ENCODE results near the gene DACH2. TPM values are rescaled to one million over a fixed set of nuclear protein-coding genes. Genes with fewer than 3 reads are reported as not detected.
A peak's percentile ranks its signal among the peaks of the same experiment; 100 is the strongest.

The DACH2 gene
- total RNA-seq, 6 donors from 2014 or later, result not detected

DNA sequence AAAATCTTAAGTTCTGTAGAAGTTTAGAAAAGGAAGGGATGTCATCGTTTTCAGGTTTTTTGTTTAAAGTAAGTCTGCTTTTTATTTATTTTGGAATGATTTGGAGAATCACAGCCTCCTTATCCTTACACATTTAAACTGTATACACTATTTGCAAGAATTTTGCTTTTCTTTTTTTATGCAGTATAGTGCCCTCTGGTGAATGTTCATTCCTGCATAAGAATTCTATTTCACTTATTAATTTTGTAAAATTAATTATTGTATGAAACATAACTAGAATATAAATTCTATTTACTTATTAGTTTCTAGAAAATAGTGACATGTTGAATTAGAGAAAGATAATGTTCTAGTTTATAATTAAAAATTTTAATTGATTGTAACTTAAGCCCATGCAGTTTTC lies 44.6 kb downstream of the DACH2 start:
- Histone ChIP-seq H3K4me1 (no peaks in the 10 kb centered on the region), H3K4me3 (no peak overlapping the region), H3K27me3 (no peaks in the 10 kb centered on the region), H3K27ac (no peak overlapping the region), H3K36me3 (no peaks in the 10 kb centered on the region), H3K9me3 (no peaks in the 10 kb centered on the region)
- WGBS, 2 donors, result 52 to 68% methylated on average over 1 of the region's 1 CpG
- TF ChIP-seq, protein P1, sequence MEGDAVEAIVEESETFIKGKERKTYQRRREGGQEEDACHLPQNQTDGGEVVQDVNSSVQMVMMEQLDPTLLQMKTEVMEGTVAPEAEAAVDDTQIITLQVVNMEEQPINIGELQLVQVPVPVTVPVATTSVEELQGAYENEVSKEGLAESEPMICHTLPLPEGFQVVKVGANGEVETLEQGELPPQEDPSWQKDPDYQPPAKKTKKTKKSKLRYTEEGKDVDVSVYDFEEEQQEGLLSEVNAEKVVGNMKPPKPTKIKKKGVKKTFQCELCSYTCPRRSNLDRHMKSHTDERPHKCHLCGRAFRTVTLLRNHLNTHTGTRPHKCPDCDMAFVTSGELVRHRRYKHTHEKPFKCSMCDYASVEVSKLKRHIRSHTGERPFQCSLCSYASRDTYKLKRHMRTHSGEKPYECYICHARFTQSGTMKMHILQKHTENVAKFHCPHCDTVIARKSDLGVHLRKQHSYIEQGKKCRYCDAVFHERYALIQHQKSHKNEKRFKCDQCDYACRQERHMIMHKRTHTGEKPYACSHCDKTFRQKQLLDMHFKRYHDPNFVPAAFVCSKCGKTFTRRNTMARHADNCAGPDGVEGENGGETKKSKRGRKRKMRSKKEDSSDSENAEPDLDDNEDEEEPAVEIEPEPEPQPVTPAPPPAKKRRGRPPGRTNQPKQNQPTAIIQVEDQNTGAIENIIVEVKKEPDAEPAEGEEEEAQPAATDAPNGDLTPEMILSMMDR (IDR thresholded peaks at IDR 0.05), result no peak
- TF ChIP-seq POLR2AphosphoS5 (IDR thresholded peaks at IDR 0.05), result no peak
- no peak for TF ChIP-seq POLR2A (IDR thresholded peaks at IDR 0.05)
- no peak for TF ChIP-seq EP300 (IDR thresholded peaks at IDR 0.05)
- DNase-seq, result no peak
- no peak for ATAC-seq (ENCODE audit: low FRiP score in 2 of 2)

- TF ChIP-seq POLR2AphosphoS5 (IDR thresholded peaks at IDR 0.05), result no peak
- Histone ChIP-seq H3K4me1 (no peaks in the 10 kb centered on the region), H3K4me3 (no peak overlapping the region), H3K27me3 (no peaks in the 10 kb centered on the region), H3K9me3 (no peaks in the 10 kb centered on the region), H3K36me3 (no peaks in the 10 kb centered on the region), H3K27ac (no peak overlapping the region)
- 90% methylated on average over 6 of the region's 6 CpGs; no CpG with 5 or more reads in 1 of the 2 donors for WGBS, 2 donors
- no peak for ATAC-seq (ENCODE audit: low FRiP score in 2 of 2)
- DNase-seq, result peak in 1 of 2 donors; percentile 9
Observed at GRCh38 chrX:86194758-86195157, 46.5 kb downstream of the DACH2 start.

DNA sequence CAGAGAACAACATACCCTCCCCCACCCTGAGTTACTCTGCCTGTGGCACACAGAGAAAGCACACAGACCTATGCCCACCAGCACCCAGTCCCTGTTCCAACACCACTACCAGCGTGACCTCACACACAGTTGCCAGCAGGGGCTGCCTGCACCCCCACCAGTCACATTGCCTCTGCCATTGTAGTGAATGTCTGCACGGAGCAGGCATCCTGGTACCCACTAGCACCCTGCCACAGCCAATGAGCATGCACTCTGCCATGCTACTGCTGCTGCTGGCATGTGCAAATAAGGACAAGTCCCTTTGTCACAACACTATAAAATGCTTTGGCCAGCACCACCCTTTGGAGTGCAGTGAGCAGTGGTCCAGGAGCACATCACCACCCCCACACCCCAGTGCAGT lies 47.1 kb downstream of the DACH2 start:
- DNase-seq (no peak), ATAC-seq (ENCODE audit: low FRiP score in 2 of 2) (no peak)
- Histone ChIP-seq H3K4me3 (no peak overlapping the region), H3K36me3 (no peaks in the 10 kb centered on the region), H3K27me3 (no peaks in the 10 kb centered on the region), H3K4me1 (no peaks in the 10 kb centered on the region), H3K9me3 (no peaks in the 10 kb centered on the region), H3K27ac (no peak overlapping the region)
- TF ChIP-seq POLR2A (IDR thresholded peaks at IDR 0.05), result no peak
- TF ChIP-seq POLR2AphosphoS5 (IDR thresholded peaks at IDR 0.05), result no peak
- no peak for TF ChIP-seq EP300 (IDR thresholded peaks at IDR 0.05)
- TF ChIP-seq, protein P1 (IDR thresholded peaks at IDR 0.05), result no peak
- 85 to 100% methylated on average over 2 of the region's 2 CpGs for WGBS, 2 donors

DNA sequence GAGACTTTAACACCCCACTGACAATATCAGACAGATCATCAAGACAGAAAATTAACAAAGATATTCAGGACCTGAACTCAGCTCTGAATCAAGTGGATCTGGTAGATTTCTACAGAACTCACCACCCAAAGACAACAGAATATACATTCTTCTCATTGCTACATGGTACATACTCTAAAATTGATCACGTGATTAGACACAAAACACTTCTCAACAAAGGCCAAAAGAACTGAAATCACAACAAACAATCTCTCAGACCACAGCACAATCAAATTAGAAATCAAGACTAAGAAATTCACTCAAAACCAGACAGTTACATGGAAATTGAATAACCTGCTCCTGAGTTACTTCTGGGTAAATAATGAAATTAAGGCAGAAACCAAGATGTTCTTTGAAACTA lies 49.6 kb downstream of the DACH2 start:
- DNase-seq (no peak), ATAC-seq (ENCODE audit: low FRiP score in 2 of 2) (no peak)
- Histone ChIP-seq H3K27me3 (no peaks in the 10 kb centered on the region), H3K4me1 (no peaks in the 10 kb centered on the region), H3K36me3 (no peaks in the 10 kb centered on the region), H3K9me3 (no peaks in the 10 kb centered on the region), H3K4me3 (no peak overlapping the region), H3K27ac (no peak overlapping the region)
- WGBS, 2 donors, result 52 to 100% methylated on average over 1 of the region's 1 CpG
- TF ChIP-seq POLR2A (IDR thresholded peaks at IDR 0.05), result no peak
- TF ChIP-seq, protein P1 (IDR thresholded peaks at IDR 0.05), result no peak
- TF ChIP-seq EP300 (IDR thresholded peaks at IDR 0.05), result no peak
- no peak for TF ChIP-seq POLR2AphosphoS5 (IDR thresholded peaks at IDR 0.05)

- Histone ChIP-seq H3K27ac (no peak overlapping the region), H3K27me3 (no peaks in the 10 kb centered on the region), H3K9me3 (no peaks in the 10 kb centered on the region), H3K36me3 (no peaks in the 10 kb centered on the region), H3K4me1 (no peaks in the 10 kb centered on the region), H3K4me3 (no peak overlapping the region)
- TF ChIP-seq EP300 (IDR thresholded peaks at IDR 0.05) (no peak), POLR2AphosphoS5 (IDR thresholded peaks at IDR 0.05) (no peak), POLR2A (IDR thresholded peaks at IDR 0.05) (no peak)
- TF ChIP-seq, protein P1 (IDR thresholded peaks at IDR 0.05), result no peak
- 66 to 78% methylated on average over 3 of the region's 3 CpGs for WGBS, 2 donors
- ATAC-seq (ENCODE audit: low FRiP score in 2 of 2), result no peak
- DNase-seq, result no peak
Observed at GRCh38 chrX:86210772-86211171, 62.5 kb downstream of the DACH2 start.

Measured in upper lobe of left lung (tissue), 6 donors.